Lower leg skin (tissue), 4 donors: Measurements from ENCODE around the gene FNDC3B. TPM values are rescaled to one million over a fixed set of nuclear protein-coding genes. Genes with fewer than 3 reads are reported as not detected.
"Not testable (repeated sequence)": the region's sequence is repeated elsewhere in the genome, so short reads cannot be mapped to it uniquely, and the experiment has no call there.

Source experiments
- DNase-seq, 2 donors: peaks; one replicate each; pipeline ENCODE4 v3.0.0-alpha.2; 2019; ENCODE audit warnings: low spot score in 2 of 2
- H3K4me3 ChIP-seq: fragments of 200-600 bp; sonication (generic); 2 replicates; pipeline ENCODE4 v1.5.1; 2017; ENCODE audit warnings: mild to moderate bottlenecking, low read depth; ENCODE audit not compliant: poor library complexity, severe bottlenecking
- CTCF ChIP-seq, 3 donors: fragments of 450-650 bp; IDR thresholded peaks; one replicate each; pipeline ENCODE4 v1.5.1; 2016; ENCODE audit warnings: antibody characterized with exemption in 3 of 3, mild to moderate bottlenecking in 3 of 3, moderate library complexity in 2 of 3
- POLR2A ChIP-seq, 2 donors: fragments of 450-650 bp; IDR thresholded peaks; one replicate each; pipeline ENCODE4 v1.6.1; 2016 to 2017; ENCODE audit warnings: antibody characterized with exemption in 2 of 2, mild to moderate bottlenecking in 1 of 2, moderate library complexity in 1 of 2
- WGBS, 2 donors: methylation state at CpG; one replicate each; pipeline ENCODE4 v1.1.5; 2018; 5-methylcytosine and 5-hydroxymethylcytosine counted together
- intact Hi-C: fragments of 100-400 bp; cut with DNase I; formaldehyde crosslinking; loops from one replicate; pipeline ENCODE4 v1.15.0; 2023; ENCODE audit warnings: low total_unique reads
- total RNA-seq, 4 donors: library from RNA; depleted of rRNA; stranded (reverse); fragments of >200 nt; gene quantifications; one replicate each; pipeline ENCODE4 v1.1.0, GENCODE V29; 2016

The FNDC3B gene
- total RNA-seq, 4 donors from 2014 or later, result 22.9 to 39.3 (median 23.2) TPM

GRCh38 chr3:172254542-172254941 is 215.2 kb downstream of the FNDC3B start:
- TF ChIP-seq CTCF (IDR thresholded peaks at IDR 0.05) (no peak), POLR2A (IDR thresholded peaks at IDR 0.05) (no peak)
- 90 to 92% methylated on average over 1 of the region's 1 CpG for WGBS, 2 donors
- intact Hi-C loops, result no loop called here
- DNase-seq, result no peak
- no peak overlapping the region for H3K4me3 ChIP-seq

GRCh38 chr3:172255321-172255720 is 215.9 kb downstream of the FNDC3B start:
- intact Hi-C loops, H3K4me3 ChIP-seq, DNase-seq: not testable (repeated sequence)
- 87 to 92% methylated on average over 10 of the region's 10 CpGs for WGBS, 2 donors

GRCh38 chr3:172256101-172256734 is 216.8 kb downstream of the FNDC3B start:
- no peak overlapping the region for H3K4me3 ChIP-seq
- intact Hi-C loops, result no loop called here
- peak in 1 of 2 donors; percentile 60 for DNase-seq
- WGBS, 2 donors, result 60 to 77% methylated on average over 2 of the region's 2 CpGs
- TF ChIP-seq POLR2A (IDR thresholded peaks at IDR 0.05) (no peak), CTCF (IDR thresholded peaks at IDR 0.05) (no peak)

DNA sequence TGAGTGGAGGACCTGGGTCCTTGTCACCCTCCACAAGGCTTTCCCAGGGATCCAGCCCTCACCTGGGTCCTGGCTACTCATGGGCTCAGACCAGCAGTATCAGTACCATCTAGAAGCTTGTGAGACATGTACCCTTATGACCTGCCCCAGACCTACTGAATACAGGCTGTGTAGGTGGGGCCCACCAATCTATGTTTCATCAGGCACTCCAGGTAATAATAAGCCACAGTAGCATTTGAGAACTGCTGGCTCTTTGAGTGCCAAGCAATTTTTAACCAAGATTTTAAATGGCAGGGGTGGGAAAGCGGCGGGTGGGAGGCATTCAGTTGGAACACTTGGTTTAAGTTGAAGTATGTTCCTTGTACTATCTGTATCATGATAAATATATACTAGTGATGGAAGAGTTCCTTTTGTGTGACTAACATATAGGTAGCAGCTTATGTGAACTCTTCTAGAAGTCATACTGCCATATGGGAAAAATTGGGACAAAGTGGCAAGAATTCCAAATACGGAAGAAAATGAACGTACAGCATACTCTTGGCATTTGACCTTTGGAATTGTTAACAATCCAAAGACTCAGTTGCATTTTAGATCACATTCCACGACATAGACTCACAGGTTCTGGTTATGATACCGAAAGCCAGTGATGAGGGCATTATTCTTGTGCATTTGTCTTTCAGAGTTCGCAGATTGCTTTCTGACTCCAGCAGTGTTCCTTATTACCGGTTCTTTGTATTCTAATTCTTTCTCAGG is 218.4 kb downstream of the FNDC3B start:
- H3K4me3 ChIP-seq, result no peak overlapping the region
- intact Hi-C loops, result no loop called here
- TF ChIP-seq CTCF (IDR thresholded peaks at IDR 0.05) (no peak), POLR2A (IDR thresholded peaks at IDR 0.05) (no peak)
- WGBS, 2 donors, result 92% methylated on average over 8 of the region's 8 CpGs
- DNase-seq, result no peak

- WGBS, 2 donors, result 35 to 47% methylated on average over 3 of the region's 3 CpGs
- DNase-seq, result no peak
- H3K4me3 ChIP-seq, result no peak overlapping the region
- TF ChIP-seq POLR2A (IDR thresholded peaks at IDR 0.05) (no peak), CTCF (IDR thresholded peaks at IDR 0.05) (no peak)
- intact Hi-C loops, result no loop called here
Measured at GRCh38 chr3:172258624-172259023, 219.2 kb downstream of the FNDC3B start.

DNA sequence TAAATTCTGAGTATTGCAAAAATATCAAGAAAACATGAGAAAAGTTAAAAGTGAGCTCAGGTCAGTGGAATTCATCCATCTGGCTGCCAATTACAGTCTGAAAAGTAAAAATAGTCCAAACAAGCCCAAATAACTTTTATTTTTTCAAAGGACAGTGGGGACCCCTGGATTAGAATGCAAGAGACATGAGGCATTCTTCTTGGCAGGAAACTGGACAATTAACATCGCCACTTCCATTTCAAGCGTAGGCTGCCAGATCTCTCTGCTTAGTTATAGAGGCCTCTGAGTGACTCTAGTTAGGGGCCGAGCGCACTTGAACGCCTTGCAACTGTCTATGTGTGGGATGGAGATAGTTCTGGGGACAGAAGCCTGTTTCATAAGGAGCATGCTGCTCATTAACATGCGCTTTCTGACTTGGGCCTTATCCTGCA is 219.7 kb downstream of the FNDC3B start:
- 57 to 62% methylated on average over 6 of the region's 6 CpGs for WGBS, 2 donors
- no peak overlapping the region for H3K4me3 ChIP-seq
- no peak for DNase-seq
- intact Hi-C loops, result no loop called here
- TF ChIP-seq CTCF (IDR thresholded peaks at IDR 0.05), result no peak
- no peak for TF ChIP-seq POLR2A (IDR thresholded peaks at IDR 0.05)
